Measurements from ENCODE around the gene RHBDL1. TPM values are rescaled to one million over a fixed set of nuclear protein-coding genes. Genes with fewer than 3 reads are reported as not detected.

Gene RHBDL1
- total RNA-seq, 1 experiment from 2014 or later: 2.3 TPM

Other genes with a start within 250 kb of the RHBDL1 start
- gene CAPN15, start 148.0 kb upstream of the RHBDL1 start, total RNA-seq (2014; rRNA removed; shearing (Covaris generic)): 32.4 and 41.4 TPM in 2 replicates
- gene PRR35, start 115.3 kb upstream of the RHBDL1 start, total RNA-seq (2014; rRNA removed; shearing (Covaris generic)): 0.05 TPM in 1 of 2 replicates, not detected in the other
- 0.12 and 0.35 TPM in 2 replicates for gene NHLRC4, start 108.7 kb upstream of the RHBDL1 start, total RNA-seq (2014; rRNA removed; shearing (Covaris generic))
- 16.7 and 18.3 TPM in 2 replicates for gene PIGQ, start 105.7 kb upstream of the RHBDL1 start, total RNA-seq (2014; rRNA removed; shearing (Covaris generic))
- 10.7 and 11.9 TPM in 2 replicates for gene RAB40C, start 85.6 kb upstream of the RHBDL1 start, total RNA-seq (2014; rRNA removed; shearing (Covaris generic))
- gene WFIKKN1, start 44.7 kb upstream of the RHBDL1 start, total RNA-seq (2014; rRNA removed; shearing (Covaris generic)): 0.15 and 0.43 TPM in 2 replicates
- 84.3 and 106 TPM in 2 replicates for gene METTL26, start 39.4 kb upstream of the RHBDL1 start, total RNA-seq (2014; rRNA removed; shearing (Covaris generic))
- 60.2 and 87.0 TPM in 2 replicates for gene MCRIP2, start 33.8 kb upstream of the RHBDL1 start, total RNA-seq (2014; rRNA removed; shearing (Covaris generic))
- gene WDR90, start 26.3 kb upstream of the RHBDL1 start, total RNA-seq (2014; rRNA removed; shearing (Covaris generic)): 13.1 and 14.6 TPM in 2 replicates
- 39.6 and 47.4 TPM in 2 replicates for gene RHOT2, start 7.5 kb upstream of the RHBDL1 start, total RNA-seq (2014; rRNA removed; shearing (Covaris generic))
- 69.3 and 83.1 TPM in 2 replicates for gene STUB1, start 4.7 kb downstream of the RHBDL1 start, total RNA-seq (2014; rRNA removed; shearing (Covaris generic))
- 46.5 and 52.1 TPM in 2 replicates for gene JMJD8, start 8.7 kb downstream of the RHBDL1 start, total RNA-seq (2014; rRNA removed; shearing (Covaris generic))
- gene WDR24, start 14.7 kb downstream of the RHBDL1 start, total RNA-seq (2014; rRNA removed; shearing (Covaris generic)): 8.8 and 10.2 TPM in 2 replicates
- gene FBXL16, start 30.1 kb downstream of the RHBDL1 start, total RNA-seq (2014; rRNA removed; shearing (Covaris generic)): 1.7 and 2.0 TPM in 2 replicates
- 30.3 and 61.8 TPM in 2 replicates for gene METRN, start 39.4 kb downstream of the RHBDL1 start, total RNA-seq (2014; rRNA removed; shearing (Covaris generic))
- gene ANTKMT, start 45.5 kb downstream of the RHBDL1 start, total RNA-seq (2014; rRNA removed; shearing (Covaris generic)): 19.9 and 22.9 TPM in 2 replicates
- 4.1 and 4.5 TPM in 2 replicates for gene CCDC78, start 50.8 kb downstream of the RHBDL1 start, total RNA-seq (2014; rRNA removed; shearing (Covaris generic))
- 9.3 and 11.7 TPM in 2 replicates for gene HAGHL, start 51.4 kb downstream of the RHBDL1 start, total RNA-seq (2014; rRNA removed; shearing (Covaris generic))
- gene CIAO3, start 65.3 kb downstream of the RHBDL1 start, total RNA-seq (2014; rRNA removed; shearing (Covaris generic)): 32.4 and 36.8 TPM in 2 replicates
- gene MSLN, start 85.1 kb downstream of the RHBDL1 start, total RNA-seq (2014; rRNA removed; shearing (Covaris generic)): 0.29 and 0.54 TPM in 2 replicates
- gene RPUSD1, start 112.7 kb downstream of the RHBDL1 start, total RNA-seq (2014; rRNA removed; shearing (Covaris generic)): 31.7 and 33.1 TPM in 2 replicates
- gene CHTF18, start 112.9 kb downstream of the RHBDL1 start, total RNA-seq (2014; rRNA removed; shearing (Covaris generic)): 10.9 and 12.1 TPM in 2 replicates
- gene GNG13, start 125.1 kb downstream of the RHBDL1 start, total RNA-seq (2014; rRNA removed; shearing (Covaris generic)): not detected in 2 replicates

All from NCI-H460 (cell line).